ENCODE results near the gene ENTPD5.
"Not testable (repeated sequence)": the region's sequence is repeated elsewhere in the genome, so short reads cannot be mapped to it uniquely, and the experiment has no call there.

Gene ENTPD5

GRCh38 chr14:73991092-73991491 lies 28.0 kb downstream of the ENTPD5 start:
- H3K4me3 ChIP-seq (replicated peaks in 1 of 2; ENCODE audit: low read depth in 2 of 2, low read length in 2 of 2), result no peak overlapping the region
- DNase-seq (ENCODE audit: low read depth in 2 of 2), result no peak
- TF ChIP-seq CTCF (IDR thresholded peaks at IDR 0.05; ENCODE audit: low read depth, low read length), result no peak

- not testable (repeated sequence) for H3K4me3 ChIP-seq (replicated peaks in 1 of 2; ENCODE audit: low read depth in 2 of 2, low read length in 2 of 2); DNase-seq (ENCODE audit: low read depth in 2 of 2)
These were observed 30.4 kb downstream of the ENTPD5 start for GRCh38 chr14:73988656-73989055.

GRCh38 chr14:73988065-73988464 lies 31.0 kb downstream of the ENTPD5 start:
- no peak for DNase-seq (ENCODE audit: low read depth in 2 of 2)
- no peak for TF ChIP-seq CTCF (IDR thresholded peaks at IDR 0.05; ENCODE audit: low read depth, low read length)
- H3K4me3 ChIP-seq (replicated peaks in 1 of 2; ENCODE audit: low read depth in 2 of 2, low read length in 2 of 2), result no peak overlapping the region

- no peak for TF ChIP-seq CTCF (IDR thresholded peaks at IDR 0.05; ENCODE audit: low read depth, low read length)
- peak in 1 of 2 donors; percentile 17 for DNase-seq (ENCODE audit: low read depth in 2 of 2)
- no peak overlapping the region for H3K4me3 ChIP-seq (replicated peaks in 1 of 2; ENCODE audit: low read depth in 2 of 2, low read length in 2 of 2)
These were observed 41.2 kb downstream of the ENTPD5 start for GRCh38 chr14:73977896-73978295.

- TF ChIP-seq CTCF (IDR thresholded peaks at IDR 0.05; ENCODE audit: low read depth, low read length), result no peak
- no peak overlapping the region for H3K4me3 ChIP-seq (replicated peaks in 1 of 2; ENCODE audit: low read depth in 2 of 2, low read length in 2 of 2)
- DNase-seq (ENCODE audit: low read depth in 2 of 2), result no peak
These were observed 43.0 kb downstream of the ENTPD5 start for GRCh38 chr14:73976125-73976524.

GRCh38 chr14:73973497-73973896 lies 45.6 kb downstream of the ENTPD5 start:
- no peak overlapping the region for H3K4me3 ChIP-seq (replicated peaks in 1 of 2; ENCODE audit: low read depth in 2 of 2, low read length in 2 of 2)
- DNase-seq (ENCODE audit: low read depth in 2 of 2), result no peak
- TF ChIP-seq CTCF (IDR thresholded peaks at IDR 0.05; ENCODE audit: low read depth, low read length), result no peak

- no peak for DNase-seq (ENCODE audit: low read depth in 2 of 2)
- no peak overlapping the region for H3K4me3 ChIP-seq (replicated peaks in 1 of 2; ENCODE audit: low read depth in 2 of 2, low read length in 2 of 2)
- no peak for TF ChIP-seq CTCF (IDR thresholded peaks at IDR 0.05; ENCODE audit: low read depth, low read length)
These were observed 50.2 kb downstream of the ENTPD5 start for GRCh38 chr14:73968885-73969284.

Data from cardiac fibroblast (primary cell).